Tibial artery (tissue), 4 donors: Measurements from ENCODE around the gene TFEB.

Experiments
- DNase-seq, 2 donors: peaks; one replicate each; pipeline ENCODE4 v3.0.0-alpha.2; 2019
- H3K27ac ChIP-seq, 2 donors: fragments of 200-600 bp; sonication (generic) in 1 of 2; 1 replicate in 1 of 2; 2 replicates in 1 of 2; pipeline ENCODE4 v1.5.1; 2018 to 2019; ENCODE audit warnings: mild to moderate bottlenecking in 1 of 2
- H3K27me3 ChIP-seq, 2 donors: fragments of 200-600 bp; sonication (generic) in 1 of 2; one replicate each; pipeline versions ENCODE4 v1.5.1 to v1.6.0; 2016 to 2019
- H3K36me3 ChIP-seq, 3 donors: fragments of 200-600 bp; sonication (generic) in 2 of 3; one replicate each; pipeline ENCODE4 v1.5.1; 2016 to 2019; ENCODE audit warnings: mild to moderate bottlenecking in 2 of 3
- H3K4me1 ChIP-seq, 4 donors: fragments of 200-600 bp; sonication (generic) in 2 of 4; 1 replicate in 3 of 4; 2 replicates in 1 of 4; pipeline ENCODE4 v1.5.1; 2016 to 2019
- H3K4me3 ChIP-seq, 2 donors: fragments of 200-600 bp; sonication (generic) in 1 of 2; 1 replicate in 1 of 2; 2 replicates in 1 of 2; pipeline ENCODE4 v1.5.1; 2018 to 2019; ENCODE audit warnings: mild to moderate bottlenecking in 2 of 2
- H3K9me3 ChIP-seq, 3 donors: fragments of 200-600 bp; sonication (generic) in 1 of 3; one replicate each; pipeline ENCODE4 v1.5.1; 2016 to 2019
- CTCF ChIP-seq, 2 experiments: fragments of 200-600 bp in 1 of 2; fragments of 450-650 bp in 1 of 2; IDR thresholded peaks; one replicate each; pipeline ENCODE4 v1.5.1; 2017 to 2019; ENCODE audit warnings: antibody characterized with exemption in 2 of 2, mild to moderate bottlenecking in 1 of 2, moderate library complexity in 1 of 2
- intact Hi-C: fragments of 100-400 bp; cut with DNase I; formaldehyde crosslinking; loops from one replicate; pipeline ENCODE4 v1.15.0; 2023; ENCODE audit warnings: low total_unique reads

The TFEB gene

GRCh38 chr6:41639809-41640371 is 95.5 kb downstream of the TFEB start:
- no peaks in the 10 kb centered on the region for H3K9me3 ChIP-seq
- no peak for TF ChIP-seq CTCF (IDR thresholded peaks at IDR 0.05)
- H3K27ac ChIP-seq, result no peak overlapping the region
- no peaks in the 10 kb centered on the region for H3K36me3 ChIP-seq
- DNase-seq, result no peak
- peaks cover 5 to 58% of the 10 kb centered on the region in 2 donors for H3K27me3 ChIP-seq
- peaks cover 0 to 38% (median 25%) of the 10 kb centered on the region in 4 donors for H3K4me1 ChIP-seq
- intact Hi-C loops, result no loop called here
- H3K4me3 ChIP-seq, result no peak overlapping the region

- Histone ChIP-seq H3K4me1 (peaks cover 0 to 41% (median 25%) of the 10 kb centered on the region in 4 donors), H3K9me3 (no peaks in the 10 kb centered on the region), H3K27me3 (peaks cover 5 to 65% of the 10 kb centered on the region in 2 donors), H3K36me3 (no peaks in the 10 kb centered on the region), H3K4me3 (peak overlapping the region; percentile 35 to 46), H3K27ac (peak overlapping the region in 1 of 2 donors; percentile 7)
- intact Hi-C loops, result no loop called here
- TF ChIP-seq CTCF (IDR thresholded peaks at IDR 0.05), result no peak
- DNase-seq, result no peak
These were observed 96.2 kb downstream of the TFEB start for GRCh38 chr6:41638935-41639808.

GRCh38 chr6:41638002-41638934 is 97.1 kb downstream of the TFEB start, which contains the start of gene MDFI:
MDFI (plus strand) TSS chr6:41638468; CDS start chr6:41638750, 282 bp downstream.
- H3K4me1 ChIP-seq, result peaks cover 0 to 41% (median 25%) of the 10 kb centered on the region in 4 donors
- intact Hi-C loops, result no loop called here
- no peak for DNase-seq

GRCh38 chr6:41637194-41638001 is 98.0 kb downstream of the TFEB start:
- DNase-seq, result no peak
- H3K36me3 ChIP-seq, result no peaks in the 10 kb centered on the region
- no peak overlapping the region for H3K27ac ChIP-seq
- H3K4me3 ChIP-seq, result peak overlapping the region; percentile 35 to 46
- TF ChIP-seq CTCF (IDR thresholded peaks at IDR 0.05), result no peak
- intact Hi-C loops, result no loop called here
- H3K27me3 ChIP-seq, result peaks cover 5 to 66% of the 10 kb centered on the region in 2 donors
- peaks cover 0 to 41% (median 25%) of the 10 kb centered on the region in 4 donors for H3K4me1 ChIP-seq
- H3K9me3 ChIP-seq, result no peaks in the 10 kb centered on the region

More at GRCh38 chr6:41638002-41638934, 97.1 kb downstream of the TFEB start, which contains the start of gene MDFI:
- Histone ChIP-seq H3K4me3 (peak within 1 kb of the TSS; percentile 35 to 46), H3K36me3 (no peaks in the 10 kb centered on the region), H3K27me3 (peaks cover 5 to 66% of the 10 kb centered on the region in 2 donors), H3K27ac (peak within 1 kb of the TSS in 1 of 2 donors; percentile 7), H3K9me3 (no peaks in the 10 kb centered on the region)
- no peak for TF ChIP-seq CTCF (IDR thresholded peaks at IDR 0.05)
